ENCODE measurements around the gene KRTAP12-2. TPM values are rescaled to one million over a fixed set of nuclear protein-coding genes. Genes with fewer than 3 reads are reported as not detected.

KRTAP12-2 gene
- total RNA-seq: not detected

GRCh38 chr21:44666401-44667320 is at the start of gene KRTAP12-2:
Gene KRTAP12-2 (minus strand): TSS chr21:44666927. CDS start chr21:44666886, 41 bp downstream.
- DNase-seq: no peak

GRCh38 chr21:44714905-44715304 is 48.2 kb upstream of the KRTAP12-2 start:
- no peak for DNase-seq

GRCh38 chr21:44713846-44714245 is 47.1 kb upstream of the KRTAP12-2 start:
- DNase-seq: no peak

- no peak for DNase-seq
Observed at GRCh38 chr21:44713130-44713529, 46.4 kb upstream of the KRTAP12-2 start.

GRCh38 chr21:44712203-44713028 is 45.7 kb upstream of the KRTAP12-2 start:
- no peak for DNase-seq

- no peak for DNase-seq
Observed at GRCh38 chr21:44711327-44712202, 44.8 kb upstream of the KRTAP12-2 start, which contains the start of gene TSPEAR. Gene TSPEAR (minus strand): TSS chr21:44711572. CDS start chr21:44711514, 58 bp downstream.

GRCh38 chr21:44710756-44711326 is 44.1 kb upstream of the KRTAP12-2 start:
- DNase-seq: no peak

GRCh38 chr21:44710294-44710665 is 43.6 kb upstream of the KRTAP12-2 start:
- no peak for DNase-seq

- no peak for DNase-seq
Observed at GRCh38 chr21:44709426-44710293, 42.9 kb upstream of the KRTAP12-2 start.

- DNase-seq: no peak
Observed at GRCh38 chr21:44708866-44709425, 42.2 kb upstream of the KRTAP12-2 start.

- DNase-seq: no peak
Observed at GRCh38 chr21:44708213-44708865, 41.6 kb upstream of the KRTAP12-2 start.

GRCh38 chr21:44706706-44707581 is 40.2 kb upstream of the KRTAP12-2 start:
- no peak for DNase-seq

- no peak for DNase-seq
Observed at GRCh38 chr21:44706026-44706705, 39.4 kb upstream of the KRTAP12-2 start.

- DNase-seq: no peak
Observed at GRCh38 chr21:44704636-44705001, 37.9 kb upstream of the KRTAP12-2 start.

- no peak for DNase-seq
Observed at GRCh38 chr21:44703731-44704635, 37.3 kb upstream of the KRTAP12-2 start.

- no peak for DNase-seq
Observed at GRCh38 chr21:44702973-44703730, 36.4 kb upstream of the KRTAP12-2 start.

Measured in effector CD4-positive, alpha-beta T cell (primary cell).